ENCODE measurements around the gene ASCC1.
A peak's percentile ranks its signal among the peaks of the same experiment; 100 is the strongest.

ASCC1 gene

GRCh38 chr10:72184156-72184555, 31.9 kb downstream of the ASCC1 start:
- Histone ChIP-seq H3K4me3 (ENCODE audit: low read length) (no peak overlapping the region), H3K9ac (ENCODE audit: low read length) (no peak overlapping the region), H3K36me3 (ENCODE audit: control insufficient read depth, insufficient read depth, low read length, severe bottlenecking) (peaks cover 18% of the 10 kb centered on the region)

DNA sequence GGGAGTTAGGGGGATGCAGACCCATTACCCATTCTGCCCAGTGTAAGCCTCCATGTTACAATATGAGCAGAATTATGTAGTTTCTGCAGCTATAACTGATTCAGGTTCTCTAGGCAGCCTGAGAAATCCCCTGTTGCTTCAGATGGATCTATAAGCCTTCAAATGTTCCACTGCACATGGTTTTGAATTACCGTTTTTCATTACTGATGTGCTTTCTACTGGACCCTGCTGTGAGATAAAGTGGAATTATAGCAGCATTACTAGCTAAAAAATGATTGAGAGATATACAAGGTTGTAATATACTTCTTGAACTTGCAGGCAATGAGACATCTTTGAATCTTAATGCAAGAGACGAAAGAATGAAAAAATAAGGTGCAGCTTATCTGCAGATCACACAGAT, 38.6 kb downstream of the ASCC1 start:
- peaks cover 21% of the 10 kb centered on the region for H3K4me1 ChIP-seq (ENCODE audit: control insufficient read depth, insufficient read depth, low read length)
- no peak overlapping the region for H3K4me3 ChIP-seq (ENCODE audit: low read length)
- no peaks in the 10 kb centered on the region for H3K27me3 ChIP-seq (replicated peaks; ENCODE audit: control insufficient read depth, insufficient read depth, low read length)
- DNase-seq (ENCODE audit: low read depth) = no peak
- no peaks in the 10 kb centered on the region for H3K9me3 ChIP-seq (ENCODE audit: control insufficient read depth, low read length)
- peaks cover 28% of the 10 kb centered on the region for H3K36me3 ChIP-seq (ENCODE audit: control insufficient read depth, insufficient read depth, low read length, severe bottlenecking)
- H3K9ac ChIP-seq (ENCODE audit: low read length) = no peak overlapping the region

More at GRCh38 chr10:72184156-72184555, 31.9 kb downstream of the ASCC1 start:
- DNase-seq (ENCODE audit: low read depth) = no peak
- peaks cover 5% of the 10 kb centered on the region for H3K9me3 ChIP-seq (ENCODE audit: control insufficient read depth, low read length)
- H3K4me1 ChIP-seq (ENCODE audit: control insufficient read depth, insufficient read depth, low read length) = peaks cover 12% of the 10 kb centered on the region
- H3K27me3 ChIP-seq (replicated peaks; ENCODE audit: control insufficient read depth, insufficient read depth, low read length) = no peaks in the 10 kb centered on the region

GRCh38 chr10:72176701-72177100, 39.4 kb downstream of the ASCC1 start:
- H3K4me1 ChIP-seq (ENCODE audit: control insufficient read depth, insufficient read depth, low read length) = peaks cover 21% of the 10 kb centered on the region
- no peak overlapping the region for H3K9ac ChIP-seq (ENCODE audit: low read length)
- H3K9me3 ChIP-seq (ENCODE audit: control insufficient read depth, low read length) = no peaks in the 10 kb centered on the region
- H3K27me3 ChIP-seq (replicated peaks; ENCODE audit: control insufficient read depth, insufficient read depth, low read length) = no peaks in the 10 kb centered on the region
- peaks cover 28% of the 10 kb centered on the region for H3K36me3 ChIP-seq (ENCODE audit: control insufficient read depth, insufficient read depth, low read length, severe bottlenecking)
- DNase-seq (ENCODE audit: low read depth) = no peak
- H3K4me3 ChIP-seq (ENCODE audit: low read length) = no peak overlapping the region

DNA sequence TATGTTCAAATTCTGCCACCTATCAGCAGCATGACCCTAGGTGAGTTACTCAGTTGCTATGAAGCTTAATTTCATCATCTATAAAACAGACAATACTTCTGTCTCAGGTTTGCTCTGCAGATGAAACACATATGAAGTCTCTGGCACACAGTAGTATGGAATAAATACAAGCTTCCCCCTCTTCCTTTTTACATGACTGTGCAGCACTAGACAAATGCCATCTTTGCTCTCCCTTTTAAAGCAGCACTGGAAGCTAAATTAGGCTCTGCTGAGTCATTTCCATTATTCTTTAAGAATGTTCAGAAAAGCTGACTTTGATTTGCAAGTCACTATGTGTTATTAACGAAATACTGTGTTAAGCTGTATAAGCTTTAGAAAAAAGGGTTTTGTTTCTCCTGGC, 40.9 kb downstream of the ASCC1 start:
- Histone ChIP-seq H3K4me3 (ENCODE audit: low read length) (no peak overlapping the region), H3K9me3 (ENCODE audit: control insufficient read depth, low read length) (no peaks in the 10 kb centered on the region), H3K9ac (ENCODE audit: low read length) (peak overlapping the region; percentile 20), H3K4me1 (ENCODE audit: control insufficient read depth, insufficient read depth, low read length) (peaks cover 30% of the 10 kb centered on the region), H3K27me3 (replicated peaks; ENCODE audit: control insufficient read depth, insufficient read depth, low read length) (no peaks in the 10 kb centered on the region), H3K36me3 (ENCODE audit: control insufficient read depth, insufficient read depth, low read length, severe bottlenecking) (peaks cover 25% of the 10 kb centered on the region)
- peak; percentile 69 for DNase-seq (ENCODE audit: low read depth)

- H3K4me3 ChIP-seq (ENCODE audit: low read length) = no peak overlapping the region
- no peaks in the 10 kb centered on the region for H3K9me3 ChIP-seq (ENCODE audit: control insufficient read depth, low read length)
- peaks cover 23% of the 10 kb centered on the region for H3K36me3 ChIP-seq (ENCODE audit: control insufficient read depth, insufficient read depth, low read length, severe bottlenecking)
- H3K27me3 ChIP-seq (replicated peaks; ENCODE audit: control insufficient read depth, insufficient read depth, low read length) = no peaks in the 10 kb centered on the region
- H3K4me1 ChIP-seq (ENCODE audit: control insufficient read depth, insufficient read depth, low read length) = peaks cover 30% of the 10 kb centered on the region
- H3K9ac ChIP-seq (ENCODE audit: low read length) = no peak overlapping the region
- DNase-seq (ENCODE audit: low read depth) = no peak
Measured at GRCh38 chr10:72174297-72174662, 41.8 kb downstream of the ASCC1 start.

GRCh38 chr10:72173619-72174296, 42.3 kb downstream of the ASCC1 start:
- Histone ChIP-seq H3K27me3 (replicated peaks; ENCODE audit: control insufficient read depth, insufficient read depth, low read length) (no peaks in the 10 kb centered on the region), H3K4me3 (ENCODE audit: low read length) (no peak overlapping the region), H3K36me3 (ENCODE audit: control insufficient read depth, insufficient read depth, low read length, severe bottlenecking) (peaks cover 18% of the 10 kb centered on the region), H3K9me3 (ENCODE audit: control insufficient read depth, low read length) (no peaks in the 10 kb centered on the region), H3K4me1 (ENCODE audit: control insufficient read depth, insufficient read depth, low read length) (peaks cover 30% of the 10 kb centered on the region), H3K9ac (ENCODE audit: low read length) (no peak overlapping the region)
- peak; percentile 55 for DNase-seq (ENCODE audit: low read depth)

DNA sequence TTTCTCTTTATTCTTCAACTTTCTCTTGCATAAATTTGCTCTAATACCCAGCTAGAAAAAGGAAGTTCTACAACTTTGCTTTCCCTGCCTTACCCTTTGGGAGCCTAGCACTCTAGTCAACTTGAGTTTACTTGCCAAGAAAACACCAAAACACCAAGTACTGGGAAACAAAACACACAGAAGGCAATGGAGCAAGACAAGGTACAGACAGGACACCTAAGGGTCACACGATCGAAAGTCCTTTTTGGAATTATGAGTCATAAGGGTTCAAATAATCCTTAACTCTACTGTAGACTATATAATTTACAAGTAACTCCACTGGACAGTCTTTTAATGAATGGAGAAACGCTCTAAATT, 42.8 kb downstream of the ASCC1 start:
- peaks cover 13% of the 10 kb centered on the region for H3K36me3 ChIP-seq (ENCODE audit: control insufficient read depth, insufficient read depth, low read length, severe bottlenecking)
- H3K9me3 ChIP-seq (ENCODE audit: control insufficient read depth, low read length) = no peaks in the 10 kb centered on the region
- peaks cover 30% of the 10 kb centered on the region for H3K4me1 ChIP-seq (ENCODE audit: control insufficient read depth, insufficient read depth, low read length)
- no peak overlapping the region for H3K4me3 ChIP-seq (ENCODE audit: low read length)
- H3K9ac ChIP-seq (ENCODE audit: low read length) = no peak overlapping the region
- no peak for DNase-seq (ENCODE audit: low read depth)
- H3K27me3 ChIP-seq (replicated peaks; ENCODE audit: control insufficient read depth, insufficient read depth, low read length) = no peaks in the 10 kb centered on the region

DNA sequence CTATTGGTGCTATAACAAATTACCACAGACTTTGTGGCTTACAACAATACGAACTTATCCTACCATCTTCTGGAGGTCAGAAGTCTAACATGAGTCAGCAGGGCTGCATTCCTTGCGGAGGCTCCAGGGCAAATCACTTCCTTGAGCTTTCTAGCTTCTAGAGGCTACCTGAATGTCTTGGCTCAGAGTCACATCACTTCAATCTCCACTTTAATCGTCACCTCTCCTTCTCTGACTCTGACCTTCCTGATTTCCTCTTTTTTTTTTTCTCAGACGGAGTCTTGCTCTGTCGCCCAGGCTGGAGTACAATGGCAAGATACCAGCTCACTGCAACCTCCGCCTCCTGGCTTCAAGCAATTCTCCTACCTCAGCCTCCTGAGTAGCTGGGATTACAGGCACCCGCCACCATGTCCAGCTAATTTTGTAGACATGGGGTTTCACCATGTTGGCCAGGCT, 44.9 kb downstream of the ASCC1 start:
- no peaks in the 10 kb centered on the region for H3K27me3 ChIP-seq (replicated peaks; ENCODE audit: control insufficient read depth, insufficient read depth, low read length)
- DNase-seq (ENCODE audit: low read depth) = peak; percentile 82
- H3K9ac ChIP-seq (ENCODE audit: low read length) = no peak overlapping the region
- peaks cover 4% of the 10 kb centered on the region for H3K36me3 ChIP-seq (ENCODE audit: control insufficient read depth, insufficient read depth, low read length, severe bottlenecking)
- H3K4me3 ChIP-seq (ENCODE audit: low read length) = no peak overlapping the region
- no peaks in the 10 kb centered on the region for H3K9me3 ChIP-seq (ENCODE audit: control insufficient read depth, low read length)
- peaks cover 30% of the 10 kb centered on the region for H3K4me1 ChIP-seq (ENCODE audit: control insufficient read depth, insufficient read depth, low read length)

GRCh38 chr10:72170733-72171132, 45.3 kb downstream of the ASCC1 start:
- peaks cover 29% of the 10 kb centered on the region for H3K4me1 ChIP-seq (ENCODE audit: control insufficient read depth, insufficient read depth, low read length)
- no peaks in the 10 kb centered on the region for H3K9me3 ChIP-seq (ENCODE audit: control insufficient read depth, low read length)
- no peaks in the 10 kb centered on the region for H3K27me3 ChIP-seq (replicated peaks; ENCODE audit: control insufficient read depth, insufficient read depth, low read length)
- no peak overlapping the region for H3K4me3 ChIP-seq (ENCODE audit: low read length)
- no peak overlapping the region for H3K9ac ChIP-seq (ENCODE audit: low read length)
- no peak for DNase-seq (ENCODE audit: low read depth)
- peaks cover 4% of the 10 kb centered on the region for H3K36me3 ChIP-seq (ENCODE audit: control insufficient read depth, insufficient read depth, low read length, severe bottlenecking)

DNA sequence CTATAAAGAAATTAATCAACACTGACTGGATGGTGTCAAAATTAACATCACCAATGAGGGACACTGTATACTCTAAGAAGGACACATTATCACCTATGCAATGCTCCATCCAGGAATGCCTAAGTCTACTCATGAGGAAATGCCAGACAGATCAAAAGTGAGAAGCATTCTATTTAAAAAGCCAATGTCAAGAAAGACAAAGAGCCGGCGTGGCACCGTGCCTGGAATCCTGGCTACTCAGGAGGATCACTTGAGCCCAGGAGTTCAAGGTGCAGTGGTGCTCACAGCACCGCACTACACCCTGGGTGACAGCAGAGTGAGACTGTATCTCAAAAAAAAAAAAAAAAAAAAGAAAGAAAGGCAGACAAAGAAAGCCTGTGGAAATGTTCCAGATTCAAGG, 45.8 kb downstream of the ASCC1 start:
- Histone ChIP-seq H3K4me3 (ENCODE audit: low read length) (no peak overlapping the region), H3K9me3 (ENCODE audit: control insufficient read depth, low read length) (no peaks in the 10 kb centered on the region), H3K27me3 (replicated peaks; ENCODE audit: control insufficient read depth, insufficient read depth, low read length) (no peaks in the 10 kb centered on the region), H3K36me3 (ENCODE audit: control insufficient read depth, insufficient read depth, low read length, severe bottlenecking) (peaks cover 4% of the 10 kb centered on the region), H3K9ac (ENCODE audit: low read length) (no peak overlapping the region), H3K4me1 (ENCODE audit: control insufficient read depth, insufficient read depth, low read length) (peaks cover 24% of the 10 kb centered on the region)
- DNase-seq (ENCODE audit: low read depth) = no peak

- H3K27me3 ChIP-seq (replicated peaks; ENCODE audit: control insufficient read depth, insufficient read depth, low read length) = no peaks in the 10 kb centered on the region
- no peaks in the 10 kb centered on the region for H3K9me3 ChIP-seq (ENCODE audit: control insufficient read depth, low read length)
- no peak overlapping the region for H3K4me3 ChIP-seq (ENCODE audit: low read length)
- no peaks in the 10 kb centered on the region for H3K36me3 ChIP-seq (ENCODE audit: control insufficient read depth, insufficient read depth, low read length, severe bottlenecking)
- H3K4me1 ChIP-seq (ENCODE audit: control insufficient read depth, insufficient read depth, low read length) = peaks cover 8% of the 10 kb centered on the region
- H3K9ac ChIP-seq (ENCODE audit: low read length) = no peak overlapping the region
- DNase-seq (ENCODE audit: low read depth) = no peak
Measured at GRCh38 chr10:72167118-72167517, 49.0 kb downstream of the ASCC1 start.

- Histone ChIP-seq H3K36me3 (ENCODE audit: control insufficient read depth, insufficient read depth, low read length, severe bottlenecking) (peaks cover 12% of the 10 kb centered on the region), H3K9ac (ENCODE audit: low read length) (no peak overlapping the region), H3K27me3 (replicated peaks; ENCODE audit: control insufficient read depth, insufficient read depth, low read length) (no peaks in the 10 kb centered on the region), H3K4me1 (ENCODE audit: control insufficient read depth, insufficient read depth, low read length) (no peaks in the 10 kb centered on the region), H3K4me3 (ENCODE audit: low read length) (no peak overlapping the region), H3K9me3 (ENCODE audit: control insufficient read depth, low read length) (no peaks in the 10 kb centered on the region)
- peak; percentile 47 for DNase-seq (ENCODE audit: low read depth)
Measured at GRCh38 chr10:72164617-72165016, 51.5 kb downstream of the ASCC1 start.
